ENCODE measurements around the gene APOL4.
"Not testable (repeated sequence)": the region's sequence is repeated elsewhere in the genome, so short reads cannot be mapped to it uniquely, and the experiment has no call there.

APOL4 gene

GRCh38 chr22:36205573-36205972 is 4.0 kb upstream of the APOL4 start:
- not testable (repeated sequence) for DNase-seq

GRCh38 chr22:36204632-36205015 is 3.0 kb upstream of the APOL4 start:
- no peak for DNase-seq

GRCh38 chr22:36204001-36204631 is 2.5 kb upstream of the APOL4 start:
- DNase-seq, result no peak

- not testable (repeated sequence) for DNase-seq
Observed at GRCh38 chr22:36203441-36203840, 1.8 kb upstream of the APOL4 start.

GRCh38 chr22:36202906-36203305 is 1.3 kb upstream of the APOL4 start:
- not testable (repeated sequence) for DNase-seq

- not testable (repeated sequence) for DNase-seq
Observed at GRCh38 chr22:36201025-36201424, 584 bp downstream of the APOL4 start.

- DNase-seq, result no peak
Observed at GRCh38 chr22:36199001-36199551, 2.5 kb downstream of the APOL4 start.

GRCh38 chr22:36198536-36198935 is 3.1 kb downstream of the APOL4 start:
- no peak for DNase-seq

GRCh38 chr22:36197514-36198146 is 4.0 kb downstream of the APOL4 start:
- no peak for DNase-seq

GRCh38 chr22:36197065-36197440 is 4.6 kb downstream of the APOL4 start:
- peak in 1 of 2 donors; percentile 11 for DNase-seq

GRCh38 chr22:36196254-36197064 is 5.2 kb downstream of the APOL4 start:
- DNase-seq, result no peak

GRCh38 chr22:36194971-36195370 is 6.6 kb downstream of the APOL4 start:
- peak in 1 of 2 donors; percentile 41 for DNase-seq

- DNase-seq, result no peak
Observed at GRCh38 chr22:36194385-36194784, 7.2 kb downstream of the APOL4 start.

GRCh38 chr22:36193577-36193976 is 8.0 kb downstream of the APOL4 start:
- no peak for DNase-seq

GRCh38 chr22:36193171-36193570 is 8.4 kb downstream of the APOL4 start:
- no peak for DNase-seq

- DNase-seq, result no peak
Observed at GRCh38 chr22:36192542-36192941, 9.1 kb downstream of the APOL4 start.

GRCh38 chr22:36191106-36191836 is 10.3 kb downstream of the APOL4 start:
- DNase-seq, result peak; percentile 81 to 85

GRCh38 chr22:36187862-36188261 is 13.7 kb downstream of the APOL4 start:
- not testable (repeated sequence) for DNase-seq

GRCh38 chr22:36185828-36186624 is 15.6 kb downstream of the APOL4 start:
- no peak for DNase-seq

GRCh38 chr22:36184433-36185025 is 17.1 kb downstream of the APOL4 start:
- peak; percentile 38 to 39 for DNase-seq

- no peak for DNase-seq
Observed at GRCh38 chr22:36183446-36183845, 18.2 kb downstream of the APOL4 start.

GRCh38 chr22:36182857-36183256 is 18.8 kb downstream of the APOL4 start:
- no peak for DNase-seq

Measured in hippocampal formation (tissue), 2 donors.